Mesenchymal stem cell (in vitro differentiated cells and primary cell): Measurements from ENCODE around the gene IL12B.

Experiments used
- DNase-seq: peaks from one replicate; pipeline ENCODE4 v3.0.0-alpha.2; 2013
- H2AFZ ChIP-seq: one replicate; pipeline ENCODE4 v1.6.1; 2013; ENCODE audit warnings: low read depth, mild to moderate bottlenecking, control low read depth, inconsistent platforms, low read length, moderate library complexity
- H2AK5ac ChIP-seq: 2 replicates; pipeline ENCODE4 v1.6.1; 2013; ENCODE audit warnings: low read length, moderate library complexity, mild to moderate bottlenecking, inconsistent platforms; ENCODE audit not compliant: severe bottlenecking
- H2BK120ac ChIP-seq: one replicate; pipeline ENCODE4 v1.6.1; 2013; ENCODE audit warnings: low read depth, mild to moderate bottlenecking, inconsistent platforms, low read length, moderate library complexity
- H2BK12ac ChIP-seq, 2 experiments: one replicate each; pipeline ENCODE4 v1.6.1; 2013; ENCODE audit warnings: inconsistent platforms in 2 of 2, low read length in 2 of 2, mild to moderate bottlenecking in 2 of 2, moderate library complexity in 2 of 2, control low read depth in 1 of 2
- H2BK15ac ChIP-seq: one replicate; pipeline ENCODE4 v1.6.1; 2013; ENCODE audit warnings: mild to moderate bottlenecking, low read depth, inconsistent platforms; ENCODE audit not compliant: poor library complexity, severe bottlenecking
- H2BK5ac ChIP-seq: 2 replicates; pipeline ENCODE4 v1.6.1; 2013; ENCODE audit warnings: low read depth, mild to moderate bottlenecking, low read length, control low read depth, inconsistent platforms; ENCODE audit not compliant: poor library complexity, severe bottlenecking
- H3K14ac ChIP-seq, 2 experiments: one replicate each; pipeline ENCODE4 v1.6.1; 2013; ENCODE audit warnings: inconsistent platforms in 2 of 2, low read length in 2 of 2, control low read depth in 1 of 2, mild to moderate bottlenecking in 1 of 2, moderate library complexity in 1 of 2
- H3K18ac ChIP-seq, 2 experiments: one replicate each; pipeline ENCODE4 v1.6.1; 2013; ENCODE audit warnings: inconsistent platforms in 2 of 2, low read length in 2 of 2, control low read depth in 1 of 2, low read depth in 1 of 2, mild to moderate bottlenecking in 1 of 2
- H3K23ac ChIP-seq, 2 experiments: one replicate each; pipeline ENCODE4 v1.6.1; 2013; ENCODE audit warnings: inconsistent platforms in 2 of 2, low read length in 2 of 2, mild to moderate bottlenecking in 2 of 2, moderate library complexity in 2 of 2, control low read depth in 1 of 2
- H3K27ac ChIP-seq: 2 replicates; pipeline ENCODE4 v1.5.1; 2013; ENCODE audit warnings: mild to moderate bottlenecking, moderate library complexity, low read length, control low read depth, inconsistent platforms; ENCODE audit not compliant: poor library complexity, severe bottlenecking
- H3K27me3 ChIP-seq, 2 experiments: 2 replicates each; pipeline versions ENCODE4 v1.6.1 to v1.7.0; 2013; ENCODE audit warnings: low read length in 2 of 2, mild to moderate bottlenecking in 2 of 2, moderate library complexity in 2 of 2, control low read depth in 1 of 2, inconsistent platforms in 1 of 2; ENCODE audit not compliant: control insufficient read depth in 1 of 2, insufficient read depth in 1 of 2
- H3K36me3 ChIP-seq, 2 experiments: 2 replicates each; pipeline versions ENCODE4 v1.6.1 to v1.7.0; 2013; ENCODE audit warnings: low read length in 2 of 2, control low read depth in 1 of 2, inconsistent platforms in 1 of 2, low read depth in 1 of 2, mild to moderate bottlenecking in 1 of 2; ENCODE audit not compliant: insufficient read depth in 2 of 2, control insufficient read depth in 1 of 2
- H3K4ac ChIP-seq, 2 experiments: one replicate each; pipeline ENCODE4 v1.6.1; 2013; ENCODE audit warnings: inconsistent platforms in 2 of 2, low read length in 2 of 2, mild to moderate bottlenecking in 2 of 2, moderate library complexity in 2 of 2, control low read depth in 1 of 2, low read depth in 1 of 2
- H3K4me1 ChIP-seq: 2 replicates; pipeline ENCODE4 v1.6.1; 2013; ENCODE audit warnings: low read depth, low read length, control low read depth; ENCODE audit not compliant: control insufficient read depth, insufficient read depth
- H3K4me2 ChIP-seq: 2 replicates; pipeline ENCODE4 v1.6.1; 2013; ENCODE audit warnings: low read length, mild to moderate bottlenecking, inconsistent platforms; ENCODE audit not compliant: poor library complexity, severe bottlenecking
- H3K4me3 ChIP-seq, 2 experiments: 2 replicates each; pipeline versions ENCODE4 v1.5.1 to v1.7.0; 2013; ENCODE audit warnings: low read length in 2 of 2, mild to moderate bottlenecking in 2 of 2, control low read depth in 1 of 2, low read depth in 1 of 2; ENCODE audit not compliant: insufficient read depth in 1 of 2
- H3K79me1 ChIP-seq: replicated peaks from 2 replicates; pipeline ENCODE4 v1.6.1; 2013; ENCODE audit warnings: mild to moderate bottlenecking, control low read depth, low read length, inconsistent platforms; ENCODE audit not compliant: poor library complexity, severe bottlenecking
- H3K9ac ChIP-seq: 2 replicates; pipeline ENCODE4 v1.7.0; 2013; ENCODE audit warnings: mild to moderate bottlenecking, low read length, moderate library complexity
- H3K9me3 ChIP-seq: 2 replicates; pipeline ENCODE4 v1.7.0; 2013; ENCODE audit warnings: mild to moderate bottlenecking, low read length; ENCODE audit not compliant: control insufficient read depth
- H4K8ac ChIP-seq: one replicate; pipeline ENCODE4 v1.6.1; 2013; ENCODE audit warnings: inconsistent platforms, mild to moderate bottlenecking, low read length, moderate library complexity
- H4K91ac ChIP-seq: one replicate; pipeline ENCODE4 v1.6.1; 2013; ENCODE audit warnings: mild to moderate bottlenecking, low read length, inconsistent platforms
- WGBS: methylation state at CpG from one replicate; pipeline ENCODE4 v1.1.7; 2013; ENCODE audit warnings: mixed read lengths; 5-methylcytosine and 5-hydroxymethylcytosine counted together

IL12B gene

DNA sequence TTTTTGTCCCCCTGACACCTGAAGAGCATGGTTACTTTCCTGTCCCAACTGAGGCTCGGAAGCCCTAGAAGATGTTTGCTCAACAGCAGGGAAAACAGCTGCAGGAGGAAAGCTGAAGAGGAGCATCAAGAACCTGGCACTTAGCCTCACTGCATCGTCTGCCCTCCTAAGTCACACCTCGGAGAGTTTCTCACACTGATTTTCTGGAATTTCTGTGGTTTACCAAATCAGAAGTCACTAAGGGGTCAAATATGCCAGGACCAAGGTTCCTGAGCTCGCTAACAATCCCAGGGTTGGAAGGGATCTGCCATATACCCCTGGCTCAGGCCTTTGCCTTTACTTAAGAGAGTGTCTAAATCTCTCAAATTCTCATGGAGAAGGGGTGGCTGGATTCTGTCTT, 5.3 kb downstream of the IL12B start:
- H2BK120ac ChIP-seq, result no peak overlapping the region
- H2BK15ac ChIP-seq, result no peak overlapping the region
- H2AFZ ChIP-seq, result no peak overlapping the region
- H3K18ac ChIP-seq, result no peak overlapping the region
- no peak overlapping the region for H4K8ac ChIP-seq
- no peak overlapping the region for H3K9ac ChIP-seq
- no peak overlapping the region for H2BK12ac ChIP-seq
- no peaks in the 10 kb centered on the region for H3K79me1 ChIP-seq
- no peak overlapping the region for H4K91ac ChIP-seq
- no peak overlapping the region for H3K14ac ChIP-seq
- H3K9me3 ChIP-seq, result no peaks in the 10 kb centered on the region
- H3K23ac ChIP-seq, result no peak overlapping the region
- no peak overlapping the region for H3K4me3 ChIP-seq
- H2AK5ac ChIP-seq, result no peak overlapping the region
- H3K4me1 ChIP-seq, result no peaks in the 10 kb centered on the region
- H3K27ac ChIP-seq, result no peak overlapping the region
- WGBS, result 95% methylated on average over 3 of the region's 4 CpGs
- H3K4ac ChIP-seq, result no peak overlapping the region
- no peak overlapping the region for H2BK5ac ChIP-seq
- DNase-seq, result no peak
- no peaks in the 10 kb centered on the region for H3K36me3 ChIP-seq
- peaks cover 4 to 10% of the 10 kb centered on the region in 2 experiments for H3K27me3 ChIP-seq
- H3K4me2 ChIP-seq, result no peak overlapping the region

DNA sequence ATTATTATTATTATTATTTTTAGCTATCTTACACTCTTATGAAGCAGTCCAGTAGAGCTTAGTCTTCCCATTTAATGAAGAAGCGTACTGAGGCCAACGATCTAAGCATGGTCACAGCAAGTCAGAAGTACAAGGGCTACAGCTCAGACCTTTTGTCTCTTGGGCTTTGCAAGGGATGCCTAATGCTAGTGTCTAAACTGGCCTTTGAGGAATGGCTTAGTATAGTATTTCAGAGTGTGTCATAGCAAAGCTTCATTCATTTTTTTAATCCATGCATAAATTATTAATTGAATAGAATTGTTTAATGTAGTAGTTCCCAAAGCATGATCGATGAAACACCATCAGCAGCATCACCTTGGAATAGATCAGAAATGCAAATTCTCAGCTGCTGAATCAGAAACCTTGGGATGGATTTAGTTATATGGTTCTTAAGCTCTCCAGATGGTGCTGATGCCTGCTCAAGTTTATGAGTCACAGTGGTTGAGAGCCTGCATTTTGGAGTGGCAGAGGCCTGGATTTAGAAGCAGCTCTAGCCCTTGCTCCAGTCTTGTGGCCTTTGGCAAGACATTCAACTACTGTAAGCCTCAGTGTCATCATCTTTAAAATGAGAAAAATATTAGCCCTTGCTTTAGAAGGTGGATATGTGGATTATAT, 6.1 kb downstream of the IL12B start:
- no peak overlapping the region for H3K4ac ChIP-seq
- no peak overlapping the region for H3K27ac ChIP-seq
- peak overlapping the region; percentile 24 for H3K9ac ChIP-seq
- no peak overlapping the region for H3K4me2 ChIP-seq
- no peak overlapping the region for H2BK120ac ChIP-seq
- H2BK5ac ChIP-seq, result no peak overlapping the region
- no peaks in the 10 kb centered on the region for H3K79me1 ChIP-seq
- no peaks in the 10 kb centered on the region for H3K4me1 ChIP-seq
- H3K9me3 ChIP-seq, result no peaks in the 10 kb centered on the region
- no peak overlapping the region for H3K14ac ChIP-seq
- peaks cover 4 to 10% of the 10 kb centered on the region in 2 experiments for H3K27me3 ChIP-seq
- H2BK12ac ChIP-seq, result no peak overlapping the region
- 94% methylated on average over 3 of the region's 3 CpGs for WGBS
- H3K36me3 ChIP-seq, result no peaks in the 10 kb centered on the region
- no peak overlapping the region for H2AFZ ChIP-seq
- H4K8ac ChIP-seq, result no peak overlapping the region
- H3K4me3 ChIP-seq, result no peak overlapping the region
- no peak overlapping the region for H3K23ac ChIP-seq
- H2AK5ac ChIP-seq, result no peak overlapping the region
- no peak overlapping the region for H2BK15ac ChIP-seq
- H4K91ac ChIP-seq, result no peak overlapping the region
- DNase-seq, result peak; percentile 50
- H3K18ac ChIP-seq, result no peak overlapping the region

DNA sequence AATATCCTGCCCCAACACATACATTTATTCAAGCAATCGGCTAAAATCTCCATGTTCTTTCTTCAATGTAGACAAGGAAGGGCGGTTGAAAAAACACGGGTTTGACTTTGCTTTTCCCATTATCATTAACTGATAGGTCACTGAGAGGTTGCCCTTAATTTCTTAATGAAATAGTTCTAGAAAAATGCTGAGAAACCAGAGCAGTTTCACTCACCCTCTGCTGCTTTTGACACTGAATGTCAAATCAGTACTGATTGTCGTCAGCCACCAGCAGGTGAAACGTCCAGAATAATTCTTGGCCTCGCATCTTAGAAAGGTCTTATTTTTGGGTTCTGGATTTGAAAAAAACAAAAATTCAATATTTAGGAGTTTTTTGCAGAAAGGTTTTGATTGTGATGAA, 8.1 kb downstream of the IL12B start:
- no peak overlapping the region for H2BK120ac ChIP-seq
- H3K36me3 ChIP-seq, result no peaks in the 10 kb centered on the region
- no peak overlapping the region for H3K9ac ChIP-seq
- 94% methylated on average over 6 of the region's 6 CpGs for WGBS
- no peak overlapping the region for H3K4me3 ChIP-seq
- H3K27ac ChIP-seq, result no peak overlapping the region
- H2BK5ac ChIP-seq, result no peak overlapping the region
- no peak overlapping the region for H4K8ac ChIP-seq
- no peak overlapping the region for H3K4ac ChIP-seq
- H2BK12ac ChIP-seq, result no peak overlapping the region
- H2BK15ac ChIP-seq, result no peak overlapping the region
- no peaks in the 10 kb centered on the region for H3K79me1 ChIP-seq
- no peak overlapping the region for H3K18ac ChIP-seq
- H3K14ac ChIP-seq, result no peak overlapping the region
- no peak overlapping the region for H3K23ac ChIP-seq
- no peak overlapping the region for H2AFZ ChIP-seq
- H3K4me2 ChIP-seq, result no peak overlapping the region
- H2AK5ac ChIP-seq, result no peak overlapping the region
- no peak for DNase-seq
- H3K4me1 ChIP-seq, result no peaks in the 10 kb centered on the region
- peaks cover 4 to 5% of the 10 kb centered on the region in 2 experiments for H3K27me3 ChIP-seq
- no peaks in the 10 kb centered on the region for H3K9me3 ChIP-seq
- no peak overlapping the region for H4K91ac ChIP-seq

DNA sequence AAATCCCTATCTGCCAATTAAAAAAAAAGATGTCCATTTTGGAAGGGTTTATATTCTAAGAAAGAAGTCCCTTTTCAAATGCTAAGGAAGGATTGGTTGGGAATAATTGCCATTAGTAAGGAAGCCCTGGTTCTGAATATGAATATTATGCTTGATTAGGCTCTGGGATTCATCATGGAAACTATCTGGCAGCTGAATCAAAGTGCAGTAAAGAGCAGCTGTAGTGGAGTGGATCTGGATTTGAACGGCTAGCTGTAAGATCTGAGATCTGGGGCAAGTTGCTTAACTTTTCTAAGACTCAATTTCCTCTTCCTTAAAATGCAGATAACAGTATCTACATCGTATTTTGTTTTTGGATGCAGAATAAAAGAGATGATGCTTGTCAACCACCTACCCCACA, 10.5 kb downstream of the IL12B start:
- no peaks in the 10 kb centered on the region for H3K9me3 ChIP-seq
- no peak overlapping the region for H3K14ac ChIP-seq
- H3K79me1 ChIP-seq, result no peaks in the 10 kb centered on the region
- H4K91ac ChIP-seq, result no peak overlapping the region
- no peak overlapping the region for H3K9ac ChIP-seq
- no peak overlapping the region for H3K23ac ChIP-seq
- no peak overlapping the region for H3K4ac ChIP-seq
- H3K4me2 ChIP-seq, result no peak overlapping the region
- H2AFZ ChIP-seq, result no peak overlapping the region
- H3K36me3 ChIP-seq, result no peaks in the 10 kb centered on the region
- 83% methylated on average over 1 of the region's 2 CpGs for WGBS
- no peak overlapping the region for H2BK12ac ChIP-seq
- no peak overlapping the region for H3K18ac ChIP-seq
- H3K27me3 ChIP-seq, result peaks cover 0 to 5% of the 10 kb centered on the region in 2 experiments
- no peak overlapping the region for H2BK5ac ChIP-seq
- H3K4me3 ChIP-seq, result no peak overlapping the region
- DNase-seq, result no peak
- no peak overlapping the region for H2BK15ac ChIP-seq
- H3K4me1 ChIP-seq, result no peaks in the 10 kb centered on the region
- H3K27ac ChIP-seq, result no peak overlapping the region
- H2AK5ac ChIP-seq, result no peak overlapping the region
- no peak overlapping the region for H2BK120ac ChIP-seq
- no peak overlapping the region for H4K8ac ChIP-seq
